HG03039 (cell line): ENCODE data around the gene CARD19.

ENCODE experiments used
- ATAC-seq: cut with Tn5 transposase; IDR thresholded peaks from one replicate; pipeline ENCODE4 v1.9.1; 2021; ENCODE audit warnings: mild to moderate bottlenecking, moderate library complexity; ENCODE audit not compliant: unreplicated experiment

CARD19 gene

GRCh38 chr9:93086447-93087224, 9.4 kb upstream of the CARD19 start:
- no peak for ATAC-seq

GRCh38 chr9:93087971-93088655, 7.9 kb upstream of the CARD19 start:
- ATAC-seq = no peak

- ATAC-seq = no peak
Observed at GRCh38 chr9:93088656-93089015, 7.4 kb upstream of the CARD19 start.

GRCh38 chr9:93089024-93089423, 7.0 kb upstream of the CARD19 start:
- ATAC-seq = no peak

- ATAC-seq = no peak
Observed at GRCh38 chr9:93089481-93089991, 6.5 kb upstream of the CARD19 start.

GRCh38 chr9:93090091-93090655, 5.8 kb upstream of the CARD19 start:
- ATAC-seq = no peak

- ATAC-seq = no peak
Observed at GRCh38 chr9:93091056-93091452, 5.0 kb upstream of the CARD19 start.

GRCh38 chr9:93091453-93092081, 4.5 kb upstream of the CARD19 start:
- ATAC-seq = no peak

GRCh38 chr9:93092251-93092991, 3.6 kb upstream of the CARD19 start:
- ATAC-seq = no peak

- ATAC-seq = no peak
Observed at GRCh38 chr9:93093127-93093876, 2.7 kb upstream of the CARD19 start.

GRCh38 chr9:93093877-93094657, 1.9 kb upstream of the CARD19 start:
- no peak for ATAC-seq

GRCh38 chr9:93094658-93095204, 1.3 kb upstream of the CARD19 start:
- no peak for ATAC-seq

- ATAC-seq = peak; percentile 61
Observed at GRCh38 chr9:93095205-93096130, 549 bp upstream of the CARD19 start.

- no peak for ATAC-seq
Observed at GRCh38 chr9:93096811-93097382, 880 bp downstream of the CARD19 start.

GRCh38 chr9:93097511-93098201, 1.6 kb downstream of the CARD19 start:
- no peak for ATAC-seq

GRCh38 chr9:93098236-93098946, 2.4 kb downstream of the CARD19 start:
- ATAC-seq = no peak
